Measurements from ENCODE around the gene TTC13. TPM values are rescaled to one million over a fixed set of nuclear protein-coding genes. Genes with fewer than 3 reads are reported as not detected.
"Not testable (repeated sequence)": the region's sequence is repeated elsewhere in the genome, so short reads cannot be mapped to it uniquely, and the experiment has no call there.

Gene TTC13
- total RNA-seq, 2 experiments from 2014 or later: 24.9 to 25.0 TPM

- no peak for ATAC-seq (ENCODE audit: poor library complexity)
- POLR2A ChIA-PET: interaction anchor here (1.2 kb wide), 1 partner anchor 8 kb away, joined by 3 read pairs; the partner anchor contains the start of genes ARV1 and TTC13
- Mint-ChIP-seq H3K4me3 (no peak overlapping the region), H3K9me3 (no peaks in the 10 kb centered on the region), H3K36me3 (ENCODE audit: low read depth) (peaks cover 60% of the 10 kb centered on the region), H3K27me3 (no peaks in the 10 kb centered on the region), H3K27ac (no peak overlapping the region), H3K4me1 (ENCODE audit: low read depth) (peaks cover 16% of the 10 kb centered on the region)
- no peak overlapping the region for H3K4me3 ChIP-seq (ENCODE audit: low read length)
- no peaks in the 10 kb centered on the region for H3K4me1 ChIP-seq (ENCODE audit: insufficient read depth, low read length)
- TF ChIP-seq, protein P1, sequence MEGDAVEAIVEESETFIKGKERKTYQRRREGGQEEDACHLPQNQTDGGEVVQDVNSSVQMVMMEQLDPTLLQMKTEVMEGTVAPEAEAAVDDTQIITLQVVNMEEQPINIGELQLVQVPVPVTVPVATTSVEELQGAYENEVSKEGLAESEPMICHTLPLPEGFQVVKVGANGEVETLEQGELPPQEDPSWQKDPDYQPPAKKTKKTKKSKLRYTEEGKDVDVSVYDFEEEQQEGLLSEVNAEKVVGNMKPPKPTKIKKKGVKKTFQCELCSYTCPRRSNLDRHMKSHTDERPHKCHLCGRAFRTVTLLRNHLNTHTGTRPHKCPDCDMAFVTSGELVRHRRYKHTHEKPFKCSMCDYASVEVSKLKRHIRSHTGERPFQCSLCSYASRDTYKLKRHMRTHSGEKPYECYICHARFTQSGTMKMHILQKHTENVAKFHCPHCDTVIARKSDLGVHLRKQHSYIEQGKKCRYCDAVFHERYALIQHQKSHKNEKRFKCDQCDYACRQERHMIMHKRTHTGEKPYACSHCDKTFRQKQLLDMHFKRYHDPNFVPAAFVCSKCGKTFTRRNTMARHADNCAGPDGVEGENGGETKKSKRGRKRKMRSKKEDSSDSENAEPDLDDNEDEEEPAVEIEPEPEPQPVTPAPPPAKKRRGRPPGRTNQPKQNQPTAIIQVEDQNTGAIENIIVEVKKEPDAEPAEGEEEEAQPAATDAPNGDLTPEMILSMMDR (IDR thresholded peaks at IDR 0.05): no peak
- H3K27ac ChIP-seq (ENCODE audit: low read depth in 1 of 2, low read length in 2 of 2): no peak overlapping the region
- intact Hi-C loops (cut with DNase I, micrococcal nuclease): no loop called here
- H3K36me3 ChIP-seq (ENCODE audit: insufficient read depth, low read length): peaks cover 25% of the 10 kb centered on the region
- CTCF ChIA-PET: no interaction called here
- H3K9me3 ChIP-seq (ENCODE audit: control insufficient read depth in 1 of 2, insufficient read depth in 1 of 2, low read length in 2 of 2): no peaks in the 10 kb centered on the region
- H3K27me3 ChIP-seq (ENCODE audit: control insufficient read depth in 1 of 2, insufficient read depth in 2 of 2, low read length in 2 of 2): no peaks in the 10 kb centered on the region
- no peak for DNase-seq
Measured at GRCh38 chr1:230986976-230987375, 8.3 kb upstream of the TTC13 start.

DNA sequence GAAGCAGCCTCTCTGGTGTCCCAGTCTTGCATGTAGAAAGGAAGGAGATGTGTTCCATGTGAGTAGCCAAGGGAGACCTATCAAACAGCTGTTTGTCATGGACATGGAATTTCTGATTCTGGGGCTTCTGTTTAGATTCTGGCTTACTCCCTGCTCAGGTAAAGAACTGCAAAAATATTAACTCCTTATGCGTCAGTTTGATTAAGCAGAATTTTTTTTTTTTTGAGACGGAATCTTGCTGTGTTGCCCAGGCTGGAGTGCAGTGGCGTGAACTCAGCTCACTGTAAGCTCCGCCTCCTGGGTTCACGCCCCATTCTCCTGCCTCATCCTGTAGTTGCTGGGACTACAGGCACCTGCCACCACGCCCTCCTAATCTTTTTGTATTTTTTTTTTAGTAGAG is 7.0 kb upstream of the TTC13 start:
- TF ChIP-seq, protein P1 (IDR thresholded peaks at IDR 0.05): no peak
- no peak for DNase-seq
- peaks cover 47% of the 10 kb centered on the region for H3K36me3 Mint-ChIP-seq (ENCODE audit: low read depth)
- H3K4me1 Mint-ChIP-seq (ENCODE audit: low read depth): peaks cover 11% of the 10 kb centered on the region
- no peaks in the 10 kb centered on the region for H3K27me3 Mint-ChIP-seq
- peaks cover 28% of the 10 kb centered on the region for H3K36me3 ChIP-seq (ENCODE audit: insufficient read depth, low read length)
- H3K27ac Mint-ChIP-seq: no peak overlapping the region
- no peak overlapping the region for H3K27ac ChIP-seq (ENCODE audit: low read depth in 1 of 2, low read length in 2 of 2)
- no peak for ATAC-seq (ENCODE audit: poor library complexity)
- ChIA-PET POLR2A (interaction anchor here (0.8 kb wide), 1 partner anchor 15 kb away, joined by 3 read pairs; no protein-coding TSS in a partner anchor), CTCF (no interaction called here)
- no peaks in the 10 kb centered on the region for H3K9me3 Mint-ChIP-seq
- no peak overlapping the region for H3K4me3 ChIP-seq (ENCODE audit: low read length)
- no peaks in the 10 kb centered on the region for H3K27me3 ChIP-seq (ENCODE audit: control insufficient read depth in 1 of 2, insufficient read depth in 2 of 2, low read length in 2 of 2)
- intact Hi-C loops (cut with DNase I, micrococcal nuclease): no loop called here
- no peaks in the 10 kb centered on the region for H3K4me1 ChIP-seq (ENCODE audit: insufficient read depth, low read length)
- no peak overlapping the region for H3K4me3 Mint-ChIP-seq
- no peaks in the 10 kb centered on the region for H3K9me3 ChIP-seq (ENCODE audit: control insufficient read depth in 1 of 2, insufficient read depth in 1 of 2, low read length in 2 of 2)

GRCh38 chr1:230984622-230985515 is 6.2 kb upstream of the TTC13 start:
- H3K9me3 Mint-ChIP-seq; H3K27ac ChIP-seq (ENCODE audit: low read depth in 1 of 2, low read length in 2 of 2); DNase-seq; intact Hi-C loops (cut with DNase I, micrococcal nuclease); H3K27me3 Mint-ChIP-seq; H3K27ac Mint-ChIP-seq; H3K9me3 ChIP-seq (ENCODE audit: control insufficient read depth in 1 of 2, insufficient read depth in 1 of 2, low read length in 2 of 2); CTCF ChIA-PET; ATAC-seq (ENCODE audit: poor library complexity); H3K27me3 ChIP-seq (ENCODE audit: control insufficient read depth in 1 of 2, insufficient read depth in 2 of 2, low read length in 2 of 2); H3K4me3 ChIP-seq (ENCODE audit: low read length); H3K4me3 Mint-ChIP-seq; H3K4me1 ChIP-seq (ENCODE audit: insufficient read depth, low read length): not testable (repeated sequence)
- peaks cover 25% of the 10 kb centered on the region for H3K36me3 ChIP-seq (ENCODE audit: insufficient read depth, low read length)
- H3K36me3 Mint-ChIP-seq (ENCODE audit: low read depth): peaks cover 42% of the 10 kb centered on the region
- peaks cover 11% of the 10 kb centered on the region for H3K4me1 Mint-ChIP-seq (ENCODE audit: low read depth)
- POLR2A ChIA-PET: interaction anchor here (0.8 kb wide), 1 partner anchor 14 kb away, joined by 3 read pairs; no protein-coding TSS in a partner anchor
